ENCODE results near the gene MRGPRX3.
A peak's percentile ranks its signal among the peaks of the same experiment; 100 is the strongest.

MRGPRX3 gene

DNA sequence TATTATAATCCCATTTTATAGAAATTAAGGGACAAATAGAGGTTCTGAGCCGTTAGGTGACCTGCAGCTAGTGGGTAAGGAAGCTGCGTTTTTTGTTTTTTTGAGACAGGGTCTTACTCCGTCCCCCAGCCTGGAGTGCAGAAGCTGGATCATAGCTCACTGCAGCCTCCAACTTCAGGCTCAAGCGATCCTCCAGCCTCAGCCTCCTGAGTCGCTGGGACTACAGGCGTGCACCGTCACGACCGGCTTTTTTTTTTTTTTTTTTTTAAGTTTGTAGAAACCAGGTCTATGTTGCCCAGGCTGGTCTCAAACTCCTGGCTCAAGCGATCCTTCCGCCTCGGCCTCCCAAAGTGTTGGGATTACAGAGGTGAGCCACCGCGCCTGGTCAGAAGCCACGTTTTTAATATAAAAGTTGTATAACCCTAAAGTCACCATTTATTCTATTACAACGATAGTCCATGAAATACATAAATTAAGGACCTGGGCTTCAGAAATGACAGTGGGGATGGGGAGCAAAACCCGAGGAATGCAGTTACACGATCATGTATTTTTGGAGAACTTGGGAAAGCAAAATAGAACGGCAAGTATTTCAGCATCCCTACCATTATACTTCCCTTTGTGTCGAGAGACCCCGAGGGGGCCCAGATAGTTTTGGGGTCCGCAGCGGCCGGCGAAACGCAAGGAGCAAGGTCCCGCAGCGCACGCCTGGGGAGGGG lies 27.1 kb upstream of the MRGPRX3 start:
- no peaks in the 10 kb centered on the region for H3K9me2 ChIP-seq (replicated peaks; ENCODE audit: insufficient read depth, low read length)
- peaks cover 11% of the 10 kb centered on the region; the same call in 1 of the 2 replicates for H3K4me1 ChIP-seq (ENCODE audit: low read length)
- peak overlapping the region; percentile 69; the same call in 1 of the 2 replicates for H3K4me2 ChIP-seq (ENCODE audit: low read depth, low read length)
- no peaks in the 10 kb centered on the region for H3K9me3 ChIP-seq (replicated peaks; ENCODE audit: insufficient read depth, low read length)
- TF ChIP-seq EZH2 (optimal IDR thresholded peaks at IDR 0.05; ENCODE audit: low read depth, low read length) (no peak), EZH2phosphoT487 (IDR thresholded peaks at IDR 0.05; ENCODE audit: low read length) (no peak)
- TF ChIP-seq, protein P1, sequence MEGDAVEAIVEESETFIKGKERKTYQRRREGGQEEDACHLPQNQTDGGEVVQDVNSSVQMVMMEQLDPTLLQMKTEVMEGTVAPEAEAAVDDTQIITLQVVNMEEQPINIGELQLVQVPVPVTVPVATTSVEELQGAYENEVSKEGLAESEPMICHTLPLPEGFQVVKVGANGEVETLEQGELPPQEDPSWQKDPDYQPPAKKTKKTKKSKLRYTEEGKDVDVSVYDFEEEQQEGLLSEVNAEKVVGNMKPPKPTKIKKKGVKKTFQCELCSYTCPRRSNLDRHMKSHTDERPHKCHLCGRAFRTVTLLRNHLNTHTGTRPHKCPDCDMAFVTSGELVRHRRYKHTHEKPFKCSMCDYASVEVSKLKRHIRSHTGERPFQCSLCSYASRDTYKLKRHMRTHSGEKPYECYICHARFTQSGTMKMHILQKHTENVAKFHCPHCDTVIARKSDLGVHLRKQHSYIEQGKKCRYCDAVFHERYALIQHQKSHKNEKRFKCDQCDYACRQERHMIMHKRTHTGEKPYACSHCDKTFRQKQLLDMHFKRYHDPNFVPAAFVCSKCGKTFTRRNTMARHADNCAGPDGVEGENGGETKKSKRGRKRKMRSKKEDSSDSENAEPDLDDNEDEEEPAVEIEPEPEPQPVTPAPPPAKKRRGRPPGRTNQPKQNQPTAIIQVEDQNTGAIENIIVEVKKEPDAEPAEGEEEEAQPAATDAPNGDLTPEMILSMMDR (IDR thresholded peaks at IDR 0.05; ENCODE audit: low read length), result no peak
- no peaks in the 10 kb centered on the region for H3F3A ChIP-seq (ENCODE audit: insufficient read depth, low read length)
- H3K9ac ChIP-seq (ENCODE audit: low read length), result peak overlapping the region; percentile 95
- no peak for DNase-seq
- H2AFZ ChIP-seq (ENCODE audit: low read length), result peak overlapping the region; percentile 99
- no peak overlapping the region for H3K27ac ChIP-seq (ENCODE audit: low read length)
- peak overlapping the region; percentile 95 for H3K4me3 ChIP-seq (ENCODE audit: low read length)
- no peaks in the 10 kb centered on the region for H4K20me1 ChIP-seq (ENCODE audit: insufficient read depth, low read length)
- peaks cover 7% of the 10 kb centered on the region; the same call in 1 of the 2 replicates for H3K36me3 ChIP-seq (replicated peaks; ENCODE audit: insufficient read depth, low read length)
- H3K27me3 ChIP-seq (replicated peaks; ENCODE audit: insufficient read depth, low read length), result no peaks in the 10 kb centered on the region
- peaks cover 36% of the 10 kb centered on the region for H3K79me2 ChIP-seq (ENCODE audit: low read length)

DNA sequence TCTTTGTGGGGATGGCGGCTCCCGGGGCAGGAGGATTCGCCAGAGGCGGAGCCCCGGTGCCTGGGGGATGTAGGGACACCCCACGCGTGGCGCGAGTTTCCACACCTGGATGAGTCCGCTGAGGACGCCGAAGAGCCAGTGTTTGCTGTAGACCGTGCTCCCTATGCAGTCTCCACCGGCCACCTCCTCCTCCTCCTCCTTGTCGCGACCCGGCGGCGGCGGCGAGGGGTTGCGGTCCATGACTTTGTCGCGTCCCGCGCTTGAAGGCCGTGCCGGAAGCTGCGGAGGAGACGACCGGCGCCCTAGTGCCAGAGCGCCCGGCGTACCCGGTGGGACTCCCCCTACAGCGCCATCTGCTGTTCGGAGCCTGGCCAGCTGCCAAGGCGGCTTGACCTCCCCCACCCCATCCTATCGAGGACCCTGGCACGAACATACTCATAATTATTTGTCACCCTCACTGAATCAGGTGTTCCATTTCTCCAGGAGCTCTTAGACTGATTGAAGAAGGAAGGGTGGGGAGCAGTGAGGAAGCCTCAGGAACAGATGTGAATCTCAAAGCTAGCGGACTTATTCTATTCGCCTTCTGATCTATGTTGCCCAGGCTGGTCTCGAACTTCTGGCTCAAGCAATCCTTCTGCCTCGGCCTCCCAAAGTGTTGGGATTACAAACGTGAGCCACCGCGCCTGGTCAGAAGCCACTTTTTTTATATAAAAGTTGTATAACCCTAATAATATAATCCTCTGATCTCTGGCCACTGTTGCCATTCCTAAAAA lies 26.4 kb upstream of the MRGPRX3 start, which contains the start of gene SAAL1:
Gene SAAL1 (minus strand): TSS at position 281 of the 773 bp plus-strand sequence. CDS start 41 bp downstream, at position 240.
- peaks cover 7% of the 10 kb centered on the region; the same call in 1 of the 2 replicates for H3K36me3 ChIP-seq (replicated peaks; ENCODE audit: insufficient read depth, low read length)
- TF ChIP-seq EZH2 (optimal IDR thresholded peaks at IDR 0.05; ENCODE audit: low read depth, low read length) (no peak), EZH2phosphoT487 (IDR thresholded peaks at IDR 0.05; ENCODE audit: low read length) (no peak)
- TF ChIP-seq, protein P1 (IDR thresholded peaks at IDR 0.05; ENCODE audit: low read length), result peak; percentile 94
- H3K9me2 ChIP-seq (replicated peaks; ENCODE audit: insufficient read depth, low read length), result no peaks in the 10 kb centered on the region
- peaks cover 11% of the 10 kb centered on the region; the same call in 1 of the 2 replicates for H3K4me1 ChIP-seq (ENCODE audit: low read length)
- peak within 1 kb of the TSS; percentile 95 for H3K9ac ChIP-seq (ENCODE audit: low read length)
- peaks cover 36% of the 10 kb centered on the region for H3K79me2 ChIP-seq (ENCODE audit: low read length)
- H4K20me1 ChIP-seq (ENCODE audit: insufficient read depth, low read length), result no peaks in the 10 kb centered on the region
- H3K27ac ChIP-seq (ENCODE audit: low read length), result no peak within 1 kb of the TSS
- H3F3A ChIP-seq (ENCODE audit: insufficient read depth, low read length), result no peaks in the 10 kb centered on the region
- H3K27me3 ChIP-seq (replicated peaks; ENCODE audit: insufficient read depth, low read length), result no peaks in the 10 kb centered on the region
- peak within 1 kb of the TSS; percentile 99 for H2AFZ ChIP-seq (ENCODE audit: low read length)
- peak within 1 kb of the TSS; percentile 69 for H3K4me2 ChIP-seq (ENCODE audit: low read depth, low read length)
- H3K4me3 ChIP-seq (ENCODE audit: low read length), result peak within 1 kb of the TSS; percentile 95
- no peaks in the 10 kb centered on the region for H3K9me3 ChIP-seq (replicated peaks; ENCODE audit: insufficient read depth, low read length)
- peak; percentile 89 for DNase-seq

DNA sequence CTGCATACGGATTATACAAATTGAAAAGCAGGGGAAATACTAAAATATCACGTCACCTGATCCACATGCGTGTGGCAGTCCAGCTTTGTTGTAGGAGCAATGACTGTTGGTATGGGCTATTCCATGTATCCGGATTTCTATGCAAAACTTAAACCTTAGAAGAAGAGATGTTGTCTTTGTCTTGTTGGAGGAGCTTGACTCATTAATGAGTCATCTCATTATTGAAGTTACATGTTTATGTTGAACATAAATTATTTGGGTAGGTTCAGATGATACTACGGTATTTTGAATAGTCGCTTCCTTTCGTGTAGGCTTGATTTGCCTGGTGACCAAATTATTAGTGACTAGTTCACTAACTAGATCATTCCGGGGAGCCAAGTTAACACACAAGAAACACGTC lies 25.7 kb upstream of the MRGPRX3 start:
- Histone ChIP-seq H3K27ac (ENCODE audit: low read length) (no peak overlapping the region), H3K4me1 (ENCODE audit: low read length) (peaks cover 11% of the 10 kb centered on the region; the same call in 1 of the 2 replicates), H3K9me2 (replicated peaks; ENCODE audit: insufficient read depth, low read length) (no peaks in the 10 kb centered on the region), H3K9ac (ENCODE audit: low read length) (no peak overlapping the region), H3F3A (ENCODE audit: insufficient read depth, low read length) (no peaks in the 10 kb centered on the region), H3K4me2 (ENCODE audit: low read depth, low read length) (peak overlapping the region; percentile 69; the same call in 1 of the 2 replicates), H3K79me2 (ENCODE audit: low read length) (peaks cover 36% of the 10 kb centered on the region), H3K27me3 (replicated peaks; ENCODE audit: insufficient read depth, low read length) (no peaks in the 10 kb centered on the region), H3K4me3 (ENCODE audit: low read length) (no peak overlapping the region; the same call in 1 of the 2 replicates), H4K20me1 (ENCODE audit: insufficient read depth, low read length) (no peaks in the 10 kb centered on the region), H3K9me3 (replicated peaks; ENCODE audit: insufficient read depth, low read length) (no peaks in the 10 kb centered on the region), H2AFZ (ENCODE audit: low read length) (peak overlapping the region; percentile 99), H3K36me3 (replicated peaks; ENCODE audit: insufficient read depth, low read length) (peaks cover 7% of the 10 kb centered on the region; the same call in 1 of the 2 replicates)
- DNase-seq, result no peak
- TF ChIP-seq, protein P1 (IDR thresholded peaks at IDR 0.05; ENCODE audit: low read length), result no peak
- TF ChIP-seq EZH2phosphoT487 (IDR thresholded peaks at IDR 0.05; ENCODE audit: low read length) (no peak), EZH2 (optimal IDR thresholded peaks at IDR 0.05; ENCODE audit: low read depth, low read length) (no peak)
